ENCODE data around the gene KIAA1217.
"Not testable (repeated sequence)": the region's sequence is repeated elsewhere in the genome, so short reads cannot be mapped to it uniquely, and the experiment has no call there.

KIAA1217 gene

DNA sequence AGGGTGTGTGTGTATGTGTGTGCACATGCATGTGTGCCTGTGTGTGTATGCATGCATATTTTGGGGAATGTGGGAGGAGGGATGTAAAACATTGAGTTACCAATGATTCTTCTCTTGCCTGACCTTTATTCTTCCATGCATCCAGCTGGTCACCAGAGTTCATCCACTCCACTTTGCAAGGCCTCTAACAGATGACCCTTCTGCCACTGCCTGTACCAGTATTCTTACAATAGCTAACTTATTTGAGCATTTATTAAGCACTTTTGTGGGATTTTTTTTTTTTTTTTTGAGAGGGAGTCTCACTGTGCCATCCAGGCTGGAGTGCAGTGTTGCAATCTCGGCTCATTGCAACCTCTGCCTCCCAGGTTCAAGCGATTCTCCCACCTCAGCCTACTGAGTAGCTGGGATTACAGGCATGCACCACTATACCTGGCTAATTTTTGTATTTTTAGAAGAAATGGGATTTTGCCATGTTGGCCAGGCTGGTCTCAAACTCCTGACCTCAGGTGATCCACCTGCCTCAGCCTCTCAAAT is 233.8 kb downstream of the KIAA1217 start:
- not testable (repeated sequence) for DNase-seq (ENCODE audit: low spot score)

- no peak for DNase-seq (ENCODE audit: low spot score)
These were observed 235.4 kb downstream of the KIAA1217 start for GRCh38 chr10:24444337-24444736.

DNA sequence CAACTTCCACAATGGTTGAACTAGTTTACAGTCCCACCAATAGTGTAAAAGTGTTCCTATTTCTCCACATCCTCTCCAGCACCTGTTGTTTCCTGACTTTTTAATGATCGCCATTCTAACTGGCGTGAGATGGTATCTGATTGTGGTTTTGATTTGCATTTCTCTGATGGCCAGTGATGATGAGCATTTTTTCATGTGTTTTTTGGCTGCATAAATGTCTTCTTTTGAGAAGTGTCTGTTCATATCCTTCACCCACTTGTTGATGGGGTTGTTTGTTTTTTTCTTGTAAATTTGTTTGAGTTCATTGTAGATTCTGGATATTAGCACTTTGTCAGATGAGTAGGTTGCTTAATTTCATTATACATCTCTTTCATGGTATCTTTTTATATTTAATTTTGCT is 237.0 kb downstream of the KIAA1217 start:
- DNase-seq (ENCODE audit: low spot score): not testable (repeated sequence)

DNA sequence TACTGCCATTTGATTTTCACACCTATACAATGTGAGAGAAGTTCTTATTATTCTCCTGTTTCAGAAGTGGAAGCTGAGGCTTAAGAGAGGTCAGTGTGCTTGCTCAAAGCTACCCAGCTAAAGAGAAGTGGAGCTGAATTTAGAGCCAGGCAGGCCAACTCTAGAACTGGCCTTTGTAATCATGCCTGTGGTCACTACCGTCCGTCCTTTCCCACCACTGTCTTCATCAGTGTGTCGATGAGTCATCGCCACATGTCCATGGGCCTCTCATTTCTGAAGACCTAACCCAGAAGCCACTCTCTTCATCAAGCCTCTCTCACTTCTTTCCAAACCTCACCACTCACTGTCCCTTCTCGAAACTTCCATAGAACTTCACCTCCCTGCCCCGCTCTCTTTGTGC is 237.8 kb downstream of the KIAA1217 start:
- DNase-seq (ENCODE audit: low spot score): no peak

DNA sequence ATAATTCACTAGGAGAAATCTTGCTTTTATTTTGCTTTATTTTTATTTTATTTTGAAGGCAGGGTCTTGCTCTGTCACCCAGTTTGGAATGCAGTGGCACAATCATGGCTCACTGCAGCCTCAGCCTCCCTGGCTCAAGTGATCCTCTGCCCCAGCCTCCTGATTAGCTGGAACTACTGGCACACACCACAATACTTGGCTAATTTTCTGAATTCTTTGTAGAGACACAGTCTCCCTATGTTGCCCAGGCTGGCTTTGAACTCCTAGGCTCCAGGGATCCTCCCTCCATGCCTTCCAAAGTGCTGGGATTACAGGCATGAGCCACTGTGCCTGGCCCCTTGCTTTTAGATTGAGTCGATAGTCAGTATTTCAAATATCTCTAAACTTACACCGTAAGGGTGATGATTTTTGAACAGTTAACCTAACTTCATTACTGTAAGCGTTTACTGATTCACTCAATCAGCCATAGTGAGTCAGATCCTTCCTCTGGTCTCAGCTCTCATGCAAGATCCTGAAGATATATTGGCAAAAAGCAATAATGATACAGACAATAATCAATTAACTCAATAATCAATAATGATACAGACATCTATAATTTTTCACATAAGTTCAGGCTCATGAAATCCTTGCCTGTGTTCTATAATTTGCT is 239.5 kb downstream of the KIAA1217 start:
- no peak for DNase-seq (ENCODE audit: low spot score)

- no peak for DNase-seq (ENCODE audit: low spot score)
These were observed 240.4 kb downstream of the KIAA1217 start for GRCh38 chr10:24449321-24449740.

DNA sequence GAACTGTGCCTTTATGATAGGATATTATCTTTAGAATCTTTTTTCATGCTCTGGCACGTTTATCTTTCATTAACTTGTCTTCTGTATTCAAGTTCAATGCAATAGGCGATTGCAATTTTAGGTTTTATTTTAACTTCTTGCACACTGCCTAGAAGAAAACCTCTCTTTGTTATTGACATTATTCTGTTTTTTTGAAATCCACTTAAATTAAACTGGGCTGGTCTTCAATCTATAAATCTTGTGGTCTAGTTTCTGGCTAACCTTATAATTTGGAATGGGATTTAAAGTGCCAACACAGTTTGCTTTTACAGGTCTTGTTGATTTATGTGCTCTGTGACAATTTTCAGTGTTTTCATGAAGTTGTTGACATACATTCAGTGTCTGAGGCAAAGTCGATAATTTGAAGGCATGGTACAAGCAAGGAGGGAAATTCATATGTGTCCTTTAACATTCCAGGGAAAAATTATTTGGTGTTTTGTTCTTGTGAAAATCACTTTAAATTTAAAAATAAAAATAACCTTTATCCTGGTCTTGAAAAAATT is 240.9 kb downstream of the KIAA1217 start:
- no peak for DNase-seq (ENCODE audit: low spot score)

- DNase-seq (ENCODE audit: low spot score): no peak
These were observed 242.4 kb downstream of the KIAA1217 start for GRCh38 chr10:24451325-24451820.

GRCh38 chr10:24452030-24452429 is 243.1 kb downstream of the KIAA1217 start:
- no peak for DNase-seq (ENCODE audit: low spot score)

DNA sequence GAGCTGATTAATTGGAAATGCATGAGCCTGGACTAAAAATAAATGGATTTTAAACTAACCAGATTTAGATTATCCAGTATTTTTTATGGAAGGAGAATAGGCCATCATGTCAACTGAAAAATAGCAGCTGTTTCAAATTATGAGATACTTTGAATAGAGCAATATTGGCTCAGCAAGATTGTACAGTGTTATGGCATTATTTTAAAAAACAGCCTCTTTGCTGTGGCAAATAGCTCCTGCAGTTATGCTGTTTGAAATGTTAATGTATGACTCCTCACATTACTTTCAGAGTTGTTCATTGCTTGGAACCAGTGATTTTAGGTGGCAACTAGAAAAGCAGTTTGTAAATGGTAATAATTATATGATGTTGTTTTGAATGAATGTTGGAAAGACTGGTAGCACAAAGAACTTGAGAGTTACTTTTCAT is 244.5 kb downstream of the KIAA1217 start:
- DNase-seq (ENCODE audit: low spot score): no peak

DNA sequence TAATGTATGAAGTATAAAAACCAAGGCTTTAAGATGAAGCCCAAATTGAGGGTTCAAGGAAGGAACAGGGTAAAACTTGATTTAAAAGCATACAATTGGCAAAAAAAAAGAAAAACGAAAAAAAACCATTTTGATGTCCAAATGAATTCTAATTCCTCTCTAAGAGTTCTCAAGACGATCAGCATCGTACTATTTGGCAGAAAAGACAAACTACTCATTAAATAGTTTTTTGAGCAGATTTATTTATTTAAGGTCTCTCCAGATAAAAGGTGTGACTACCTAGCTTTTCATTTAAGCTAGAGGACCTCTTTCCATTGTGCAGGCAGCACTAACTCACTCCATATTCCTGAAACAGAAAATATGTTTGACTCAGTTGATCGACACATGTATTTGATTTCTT is 245.0 kb downstream of the KIAA1217 start:
- no peak for DNase-seq (ENCODE audit: low spot score)

DNA sequence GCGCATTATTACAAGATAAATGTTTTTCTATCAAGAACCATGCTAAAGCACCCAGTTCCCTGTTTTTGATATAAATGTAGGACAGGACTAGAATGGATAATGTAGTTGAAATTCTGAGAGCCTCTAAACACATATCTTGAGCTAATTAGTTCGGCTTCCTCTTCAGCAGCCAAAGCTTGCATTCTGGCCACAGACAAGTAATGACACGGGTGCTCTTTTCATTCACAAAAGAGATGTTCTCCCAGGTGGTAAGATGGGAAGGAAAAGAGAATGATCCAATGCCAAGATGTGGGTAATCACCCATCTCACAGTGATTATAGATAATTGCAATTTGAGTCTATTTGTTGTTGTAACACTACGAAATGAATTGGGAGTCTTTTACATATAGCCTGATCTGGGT is 246.5 kb downstream of the KIAA1217 start:
- DNase-seq (ENCODE audit: low spot score): no peak

DNA sequence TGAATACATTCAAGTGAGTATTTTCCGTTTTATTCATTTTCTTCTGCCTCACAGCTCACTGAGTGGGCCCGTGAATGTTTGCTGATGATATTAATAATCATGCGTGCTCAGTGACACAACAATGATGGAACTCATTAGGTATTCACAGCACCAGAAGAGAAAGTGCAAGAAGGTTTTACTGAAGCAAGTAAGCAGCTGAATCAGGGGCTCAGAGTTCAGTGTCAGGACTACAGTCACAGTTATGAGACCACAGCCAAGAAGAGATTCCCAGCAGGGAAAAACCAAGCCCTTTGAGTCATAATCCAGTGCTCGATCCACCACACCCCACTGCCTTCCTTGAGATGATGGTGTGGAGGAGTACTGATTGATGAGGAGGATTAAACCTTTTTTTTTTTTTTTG is 247.4 kb downstream of the KIAA1217 start:
- DNase-seq (ENCODE audit: low spot score): no peak

GRCh38 chr10:24457661-24458318 is 248.9 kb downstream of the KIAA1217 start:
- no peak for DNase-seq (ENCODE audit: low spot score)

- DNase-seq (ENCODE audit: low spot score): no peak
These were observed 250.9 kb downstream of the KIAA1217 start for GRCh38 chr10:24459836-24460235.

DNA sequence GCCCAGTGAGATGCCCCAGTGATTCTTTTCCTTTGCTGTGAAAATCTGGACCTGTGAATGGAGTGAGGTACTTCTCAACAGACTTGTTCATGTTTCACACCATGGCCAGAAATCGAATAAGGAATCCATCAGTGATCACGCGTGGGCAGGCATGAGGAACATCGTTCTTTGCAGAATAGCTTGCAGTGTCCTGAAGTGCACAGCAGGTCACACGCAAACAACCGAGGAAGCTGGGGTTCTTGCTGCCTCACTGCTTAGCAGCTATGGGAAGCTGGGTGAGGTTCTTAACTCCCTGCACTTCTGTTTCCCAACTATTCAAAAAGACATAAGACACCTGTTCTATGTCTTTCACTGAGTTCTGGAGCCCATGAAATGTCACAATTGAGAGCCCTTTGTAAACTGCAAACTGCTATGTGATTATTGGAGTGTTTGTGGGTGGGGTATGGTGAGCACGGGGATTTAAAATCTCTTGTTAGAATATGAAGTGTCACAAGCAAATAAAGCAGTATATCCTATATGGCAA is 253.4 kb downstream of the KIAA1217 start:
- no peak for DNase-seq (ENCODE audit: low spot score)

DNA sequence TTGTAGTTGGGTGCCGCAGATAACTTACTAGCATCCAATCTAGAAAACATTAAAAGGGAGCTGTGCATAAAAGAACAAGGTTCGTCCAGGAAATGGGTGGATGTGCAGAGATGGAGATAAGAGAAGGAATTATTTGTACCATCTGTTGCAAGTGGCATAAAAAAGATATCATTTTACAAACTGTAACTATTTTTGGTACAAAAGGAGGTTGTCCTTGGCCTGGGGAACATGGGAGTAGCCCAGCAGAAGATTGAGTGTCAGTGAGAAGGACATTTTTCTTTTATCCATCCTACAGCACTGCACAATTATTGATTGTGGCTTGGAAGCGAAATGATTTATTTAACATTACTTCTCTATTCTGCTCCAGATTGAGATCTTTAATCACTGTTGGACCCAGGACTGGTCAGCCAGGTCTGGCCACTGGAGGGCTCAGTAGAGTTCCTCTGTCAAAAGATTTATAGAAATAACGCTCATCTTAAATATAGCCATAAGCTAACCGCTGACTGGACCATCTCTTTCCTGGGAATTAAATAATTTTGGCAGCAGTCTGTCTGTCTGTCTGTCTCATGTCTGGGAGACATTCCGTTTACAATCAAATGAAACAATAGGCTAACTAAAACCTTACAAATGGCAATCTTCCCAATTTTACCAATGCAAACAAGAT is 254.1 kb downstream of the KIAA1217 start:
- no peak for DNase-seq (ENCODE audit: low spot score)

GRCh38 chr10:24463611-24464426 is 254.9 kb downstream of the KIAA1217 start:
- DNase-seq (ENCODE audit: low spot score): no peak

DNA sequence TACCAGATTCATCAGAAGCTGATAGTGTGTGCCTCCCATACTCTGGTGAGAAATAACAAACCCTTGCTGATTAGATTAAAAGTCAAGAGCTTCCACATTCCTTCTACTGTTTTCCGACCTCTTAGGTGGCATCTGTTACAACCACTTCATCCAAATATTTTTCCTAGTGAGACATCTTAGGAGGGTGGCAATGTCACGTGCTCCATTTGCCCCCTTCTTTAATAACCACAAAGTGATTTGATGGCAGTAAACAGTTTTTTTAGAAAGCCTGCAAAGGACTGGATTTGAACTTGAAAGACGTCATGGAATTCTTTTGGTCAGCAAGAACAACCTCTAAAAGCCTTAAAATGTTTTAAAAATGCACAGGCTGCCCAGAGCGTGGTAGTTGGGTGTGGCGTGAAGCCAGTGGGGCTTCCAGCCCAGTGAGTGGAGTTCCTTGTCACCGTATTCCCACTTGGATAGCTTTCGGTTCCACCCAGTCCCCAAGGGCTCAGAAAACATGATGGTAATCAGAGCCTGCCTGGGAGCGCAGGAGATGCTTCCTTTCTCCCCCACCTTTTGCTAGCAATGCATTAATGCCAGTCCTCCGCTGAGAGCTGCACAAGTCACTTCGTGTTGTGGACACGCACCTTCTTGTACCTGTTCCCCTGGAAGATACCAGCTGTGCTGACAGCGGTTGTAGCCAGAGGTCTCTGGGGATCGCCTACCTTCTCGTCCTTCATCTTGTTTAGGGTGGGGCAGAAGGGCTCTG is 256.4 kb downstream of the KIAA1217 start:
- DNase-seq (ENCODE audit: low spot score): no peak

- no peak for DNase-seq (ENCODE audit: low spot score)
These were observed 257.2 kb downstream of the KIAA1217 start for GRCh38 chr10:24465891-24466818.

Measured in hematopoietic multipotent progenitor cell treated with erythropoietin and hydrocortisone succinate and interleukin-3 and kit ligand, for 17 days (in vitro differentiated cells).